ENCODE data around the gene ERN2. TPM values are rescaled to one million over a fixed set of nuclear protein-coding genes. Genes with fewer than 3 reads are reported as not detected.

ERN2 gene
- polyA plus RNA-seq, 3 donors = not detected

DNA sequence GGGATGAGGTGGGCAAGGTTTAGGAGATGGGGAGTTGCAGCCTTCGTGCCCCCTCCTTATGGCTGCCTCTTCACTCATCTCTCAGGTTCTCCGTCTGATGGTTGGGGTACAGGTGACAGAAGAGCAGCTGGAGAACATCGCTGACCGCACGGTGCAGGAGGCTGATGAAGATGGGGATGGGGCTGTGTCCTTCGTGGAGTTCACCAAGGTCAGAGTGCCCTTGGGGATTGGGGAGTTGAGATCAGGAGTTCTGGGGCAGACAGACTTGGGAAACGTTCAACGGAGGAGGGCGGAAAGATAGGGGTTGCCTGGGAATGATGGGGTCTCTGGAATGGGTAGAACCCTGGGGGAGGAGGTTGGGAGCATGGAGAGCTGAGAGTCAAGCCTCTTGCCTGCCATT lies 44.1 kb upstream of the ERN2 start:
- peaks cover 62 to 73% (median 70%) of the 10 kb centered on the region in 3 donors for H3K27me3 Mint-ChIP-seq (ENCODE audit: low read depth in 3 of 3)

DNA sequence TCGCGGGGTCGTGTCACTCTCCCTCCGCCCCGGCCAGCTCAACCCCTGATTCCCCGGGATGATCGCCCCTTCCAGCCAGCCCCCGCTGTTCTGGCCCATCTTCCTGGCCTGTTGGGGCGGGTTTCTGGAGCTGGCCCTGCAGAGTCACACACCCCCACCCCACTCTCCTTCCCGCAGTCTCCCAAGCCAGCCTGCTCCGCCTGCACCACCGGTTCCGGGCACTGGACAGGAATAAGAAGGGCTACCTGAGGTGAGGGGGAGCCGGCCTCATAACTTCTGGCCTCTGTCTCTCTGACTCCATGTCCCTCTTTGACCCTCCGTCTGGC lies 42.4 kb upstream of the ERN2 start:
- no peaks in the 10 kb centered on the region for H4K20me1 ChIP-seq (ENCODE audit: insufficient read depth, low read length)
- H3K4me2 ChIP-seq (replicated peaks; ENCODE audit: extremely low read depth, low read length, poor library complexity, severe bottlenecking) = no peak overlapping the region
- intact Hi-C loops (cut with micrococcal nuclease) = no loop called here
- H3K4me3 Mint-ChIP-seq = peak overlapping the region in 1 of 2 donors; percentile 77
- peaks cover 0 to 7% (median 3%) of the 10 kb centered on the region in 7 donors for H3K9me3 Mint-ChIP-seq
- H3K27me3 Mint-ChIP-seq (ENCODE audit: low read depth in 3 of 3) = peaks cover 70 to 78% (median 75%) of the 10 kb centered on the region in 3 donors
- H3K36me3 ChIP-seq (replicated peaks in 1 of 2; ENCODE audit: control insufficient read depth in 1 of 2, insufficient read depth in 2 of 2, low read length in 2 of 2) = no peaks in the 10 kb centered on the region
- H3K27ac Mint-ChIP-seq = no peak overlapping the region
- TF ChIP-seq, protein P1, sequence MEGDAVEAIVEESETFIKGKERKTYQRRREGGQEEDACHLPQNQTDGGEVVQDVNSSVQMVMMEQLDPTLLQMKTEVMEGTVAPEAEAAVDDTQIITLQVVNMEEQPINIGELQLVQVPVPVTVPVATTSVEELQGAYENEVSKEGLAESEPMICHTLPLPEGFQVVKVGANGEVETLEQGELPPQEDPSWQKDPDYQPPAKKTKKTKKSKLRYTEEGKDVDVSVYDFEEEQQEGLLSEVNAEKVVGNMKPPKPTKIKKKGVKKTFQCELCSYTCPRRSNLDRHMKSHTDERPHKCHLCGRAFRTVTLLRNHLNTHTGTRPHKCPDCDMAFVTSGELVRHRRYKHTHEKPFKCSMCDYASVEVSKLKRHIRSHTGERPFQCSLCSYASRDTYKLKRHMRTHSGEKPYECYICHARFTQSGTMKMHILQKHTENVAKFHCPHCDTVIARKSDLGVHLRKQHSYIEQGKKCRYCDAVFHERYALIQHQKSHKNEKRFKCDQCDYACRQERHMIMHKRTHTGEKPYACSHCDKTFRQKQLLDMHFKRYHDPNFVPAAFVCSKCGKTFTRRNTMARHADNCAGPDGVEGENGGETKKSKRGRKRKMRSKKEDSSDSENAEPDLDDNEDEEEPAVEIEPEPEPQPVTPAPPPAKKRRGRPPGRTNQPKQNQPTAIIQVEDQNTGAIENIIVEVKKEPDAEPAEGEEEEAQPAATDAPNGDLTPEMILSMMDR (IDR thresholded peaks at IDR 0.05) = no peak
- H3K27ac ChIP-seq (ENCODE audit: low read depth in 1 of 2, low read length in 2 of 2) = no peak overlapping the region
- 38% methylated on average over 12 of the region's 15 CpGs for WGBS (ENCODE audit: insufficient coverage)
- DNase-seq = no peak
- peaks cover 0 to 16% of the 10 kb centered on the region in 2 donors for H3K9me3 ChIP-seq (replicated peaks in 1 of 2; ENCODE audit: control insufficient read depth in 1 of 2, insufficient read depth in 1 of 2, low read length in 2 of 2)
- no peak overlapping the region for H3K9ac ChIP-seq (ENCODE audit: insufficient read depth, low read length, poor library complexity, severe bottlenecking)
- H3K79me2 ChIP-seq (ENCODE audit: insufficient read depth, low read length) = no peaks in the 10 kb centered on the region
- H3K4me1 Mint-ChIP-seq = peaks cover 6% of the 10 kb centered on the region
- H2AFZ ChIP-seq (ENCODE audit: insufficient read depth, low read depth, low read length, poor library complexity, severe bottlenecking) = no peak overlapping the region
- H3K4me3 ChIP-seq (replicated peaks in 1 of 3; ENCODE audit: low read depth in 2 of 3, low read length in 3 of 3) = no peak overlapping the region
- H3K27me3 ChIP-seq (ENCODE audit: control insufficient read depth in 2 of 2, insufficient read depth in 2 of 2, low read length in 2 of 2) = peaks cover 41 to 77% of the 10 kb centered on the region in 2 donors
- peaks cover 6 to 8% of the 10 kb centered on the region in 2 donors for H3K4me1 ChIP-seq (ENCODE audit: control insufficient read depth in 1 of 2, insufficient read depth in 2 of 2, low read length in 2 of 2)
- peaks cover 0 to 3% of the 10 kb centered on the region in 2 donors for H3K36me3 Mint-ChIP-seq

More for the DNA sequence above, 44.1 kb upstream of the ERN2 start:
- H3K27me3 ChIP-seq (ENCODE audit: control insufficient read depth in 2 of 2, insufficient read depth in 2 of 2, low read length in 2 of 2) = peaks cover 39 to 69% of the 10 kb centered on the region in 2 donors
- peaks cover 6 to 8% of the 10 kb centered on the region in 2 donors for H3K4me1 ChIP-seq (ENCODE audit: control insufficient read depth in 1 of 2, insufficient read depth in 2 of 2, low read length in 2 of 2)
- no peak overlapping the region for H2AFZ ChIP-seq (ENCODE audit: insufficient read depth, low read depth, low read length, poor library complexity, severe bottlenecking)
- intact Hi-C loops (cut with micrococcal nuclease) = no loop called here
- no peaks in the 10 kb centered on the region for H4K20me1 ChIP-seq (ENCODE audit: insufficient read depth, low read length)
- Mint-ChIP-seq H3K27ac (no peak overlapping the region), H3K9me3 (peaks cover 0 to 7% (median 2%) of the 10 kb centered on the region in 7 donors), H3K4me1 (peaks cover 6% of the 10 kb centered on the region), H3K36me3 (peaks cover 0 to 3% of the 10 kb centered on the region in 2 donors), H3K4me3 (peak overlapping the region in 1 of 2 donors; percentile 22)
- H3K9me3 ChIP-seq (replicated peaks in 1 of 2; ENCODE audit: control insufficient read depth in 1 of 2, insufficient read depth in 1 of 2, low read length in 2 of 2) = peaks cover 0 to 16% of the 10 kb centered on the region in 2 donors
- TF ChIP-seq, protein P1 (IDR thresholded peaks at IDR 0.05) = no peak
- no peak for DNase-seq
- WGBS (ENCODE audit: insufficient coverage) = 96% methylated on average over 7 of the region's 9 CpGs
- no peak overlapping the region for H3K9ac ChIP-seq (ENCODE audit: insufficient read depth, low read length, poor library complexity, severe bottlenecking)
- no peak overlapping the region for H3K27ac ChIP-seq (ENCODE audit: low read depth in 1 of 2, low read length in 2 of 2)
- no peaks in the 10 kb centered on the region for H3K79me2 ChIP-seq (ENCODE audit: insufficient read depth, low read length)
- H3K4me3 ChIP-seq (replicated peaks in 1 of 3; ENCODE audit: low read depth in 2 of 3, low read length in 3 of 3) = no peak overlapping the region
- no peak overlapping the region for H3K4me2 ChIP-seq (replicated peaks; ENCODE audit: extremely low read depth, low read length, poor library complexity, severe bottlenecking)
- H3K36me3 ChIP-seq (replicated peaks in 1 of 2; ENCODE audit: control insufficient read depth in 1 of 2, insufficient read depth in 2 of 2, low read length in 2 of 2) = no peaks in the 10 kb centered on the region
